A172 (cell line): ENCODE data around the gene ARPC5L. TPM values are rescaled to one million over a fixed set of nuclear protein-coding genes. Genes with fewer than 3 reads are reported as not detected.
"Not testable (repeated sequence)": the region's sequence is repeated elsewhere in the genome, so short reads cannot be mapped to it uniquely, and the experiment has no call there.

Experiments used
- DNase-seq: peaks from one replicate; pipeline ENCODE4 v3.0.0-alpha.2; 2015; ENCODE audit warnings: low spot score
- total RNA-seq: library from RNA; depleted of rRNA; stranded (reverse); fragments of >200 nt; shearing (Covaris generic); gene quantifications from 2 replicates; pipeline ENCODE4 v1.2.3, GENCODE V29; 2014; rRNA removed

The ARPC5L gene
- 61.5 and 62.1 TPM in 2 replicates for total RNA-seq

GRCh38 chr9:124861342-124862229 is at the start of gene ARPC5L, which contains the start of gene RPL35:
Gene ARPC5L, plus strand, starts transcription at chr9:124862130. Its CDS starts 7,161 bp downstream, at chr9:124869291.
Gene RPL35, minus strand, starts transcription at chr9:124861957. Its CDS starts 45 bp downstream, at chr9:124861912.
- DNase-seq: peak; percentile 92

GRCh38 chr9:124812441-124812876 is 49.5 kb upstream of the ARPC5L start:
- DNase-seq: peak; percentile 100

- no peak for DNase-seq
These were observed 48.9 kb upstream of the ARPC5L start for GRCh38 chr9:124813041-124813440.

GRCh38 chr9:124813501-124814163 is 48.3 kb upstream of the ARPC5L start:
- peak; percentile 35 for DNase-seq

GRCh38 chr9:124814164-124814535 is 47.8 kb upstream of the ARPC5L start:
- DNase-seq: no peak

GRCh38 chr9:124815601-124816000 is 46.3 kb upstream of the ARPC5L start:
- no peak for DNase-seq

- peak; percentile 98 for DNase-seq
These were observed 43.3 kb upstream of the ARPC5L start for GRCh38 chr9:124818431-124819281.

GRCh38 chr9:124820698-124821623 is 41.0 kb upstream of the ARPC5L start:
- DNase-seq: no peak

- no peak for DNase-seq
These were observed 33.2 kb upstream of the ARPC5L start for GRCh38 chr9:124828489-124829333.

- no peak for DNase-seq
These were observed 32.6 kb upstream of the ARPC5L start for GRCh38 chr9:124829334-124829669.

- DNase-seq: no peak
These were observed 31.3 kb upstream of the ARPC5L start for GRCh38 chr9:124830593-124830992.

GRCh38 chr9:124831642-124832364 is 30.1 kb upstream of the ARPC5L start:
- no peak for DNase-seq

- DNase-seq: peak; percentile 91
These were observed 27.3 kb upstream of the ARPC5L start for GRCh38 chr9:124834591-124834990.

GRCh38 chr9:124835026-124835557 is 26.8 kb upstream of the ARPC5L start:
- peak; percentile 80 for DNase-seq

- DNase-seq: not testable (repeated sequence)
These were observed 23.8 kb upstream of the ARPC5L start for GRCh38 chr9:124838132-124838531.

- DNase-seq: not testable (repeated sequence)
These were observed 23.2 kb upstream of the ARPC5L start for GRCh38 chr9:124838567-124839275.

- peak; percentile 46 for DNase-seq
These were observed 22.2 kb upstream of the ARPC5L start for GRCh38 chr9:124839612-124840299.
